ENCODE results near the gene DBNL.
"Not testable (repeated sequence)": the region's sequence is repeated elsewhere in the genome, so short reads cannot be mapped to it uniquely, and the experiment has no call there.

DNA sequence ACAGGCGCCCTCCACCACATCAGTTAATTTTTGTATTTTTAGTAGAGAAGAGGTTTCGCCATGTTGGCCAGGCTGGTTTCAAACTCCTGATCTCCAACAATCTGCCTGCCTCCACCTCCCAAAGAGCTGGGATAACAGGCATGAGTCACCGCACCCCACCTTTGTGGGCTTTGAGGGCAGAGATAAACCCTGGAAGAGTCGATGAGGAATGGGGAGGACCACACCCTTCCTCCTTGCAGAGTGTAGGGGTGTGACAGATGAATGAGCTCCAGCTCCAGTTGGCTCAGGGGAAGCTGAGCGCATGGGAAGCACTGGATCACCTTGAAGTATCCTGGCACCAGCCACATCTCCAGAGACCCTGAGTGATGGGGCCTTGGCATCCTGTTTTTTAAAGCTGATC lies 14.5 kb upstream of the DBNL start:
- TF ChIP-seq, protein P1, sequence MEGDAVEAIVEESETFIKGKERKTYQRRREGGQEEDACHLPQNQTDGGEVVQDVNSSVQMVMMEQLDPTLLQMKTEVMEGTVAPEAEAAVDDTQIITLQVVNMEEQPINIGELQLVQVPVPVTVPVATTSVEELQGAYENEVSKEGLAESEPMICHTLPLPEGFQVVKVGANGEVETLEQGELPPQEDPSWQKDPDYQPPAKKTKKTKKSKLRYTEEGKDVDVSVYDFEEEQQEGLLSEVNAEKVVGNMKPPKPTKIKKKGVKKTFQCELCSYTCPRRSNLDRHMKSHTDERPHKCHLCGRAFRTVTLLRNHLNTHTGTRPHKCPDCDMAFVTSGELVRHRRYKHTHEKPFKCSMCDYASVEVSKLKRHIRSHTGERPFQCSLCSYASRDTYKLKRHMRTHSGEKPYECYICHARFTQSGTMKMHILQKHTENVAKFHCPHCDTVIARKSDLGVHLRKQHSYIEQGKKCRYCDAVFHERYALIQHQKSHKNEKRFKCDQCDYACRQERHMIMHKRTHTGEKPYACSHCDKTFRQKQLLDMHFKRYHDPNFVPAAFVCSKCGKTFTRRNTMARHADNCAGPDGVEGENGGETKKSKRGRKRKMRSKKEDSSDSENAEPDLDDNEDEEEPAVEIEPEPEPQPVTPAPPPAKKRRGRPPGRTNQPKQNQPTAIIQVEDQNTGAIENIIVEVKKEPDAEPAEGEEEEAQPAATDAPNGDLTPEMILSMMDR (IDR thresholded peaks at IDR 0.05), result not testable (repeated sequence)
- TF ChIP-seq, protein P2, sequence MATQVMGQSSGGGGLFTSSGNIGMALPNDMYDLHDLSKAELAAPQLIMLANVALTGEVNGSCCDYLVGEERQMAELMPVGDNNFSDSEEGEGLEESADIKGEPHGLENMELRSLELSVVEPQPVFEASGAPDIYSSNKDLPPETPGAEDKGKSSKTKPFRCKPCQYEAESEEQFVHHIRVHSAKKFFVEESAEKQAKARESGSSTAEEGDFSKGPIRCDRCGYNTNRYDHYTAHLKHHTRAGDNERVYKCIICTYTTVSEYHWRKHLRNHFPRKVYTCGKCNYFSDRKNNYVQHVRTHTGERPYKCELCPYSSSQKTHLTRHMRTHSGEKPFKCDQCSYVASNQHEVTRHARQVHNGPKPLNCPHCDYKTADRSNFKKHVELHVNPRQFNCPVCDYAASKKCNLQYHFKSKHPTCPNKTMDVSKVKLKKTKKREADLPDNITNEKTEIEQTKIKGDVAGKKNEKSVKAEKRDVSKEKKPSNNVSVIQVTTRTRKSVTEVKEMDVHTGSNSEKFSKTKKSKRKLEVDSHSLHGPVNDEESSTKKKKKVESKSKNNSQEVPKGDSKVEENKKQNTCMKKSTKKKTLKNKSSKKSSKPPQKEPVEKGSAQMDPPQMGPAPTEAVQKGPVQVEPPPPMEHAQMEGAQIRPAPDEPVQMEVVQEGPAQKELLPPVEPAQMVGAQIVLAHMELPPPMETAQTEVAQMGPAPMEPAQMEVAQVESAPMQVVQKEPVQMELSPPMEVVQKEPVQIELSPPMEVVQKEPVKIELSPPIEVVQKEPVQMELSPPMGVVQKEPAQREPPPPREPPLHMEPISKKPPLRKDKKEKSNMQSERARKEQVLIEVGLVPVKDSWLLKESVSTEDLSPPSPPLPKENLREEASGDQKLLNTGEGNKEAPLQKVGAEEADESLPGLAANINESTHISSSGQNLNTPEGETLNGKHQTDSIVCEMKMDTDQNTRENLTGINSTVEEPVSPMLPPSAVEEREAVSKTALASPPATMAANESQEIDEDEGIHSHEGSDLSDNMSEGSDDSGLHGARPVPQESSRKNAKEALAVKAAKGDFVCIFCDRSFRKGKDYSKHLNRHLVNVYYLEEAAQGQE (IDR thresholded peaks at IDR 0.05; ENCODE audit: insufficient read depth in 1 of 2, low read depth in 2 of 2, low read length in 1 of 2), result not testable (repeated sequence)
- not testable (repeated sequence) for TF ChIP-seq POLR2AphosphoS5 (IDR thresholded peaks at IDR 0.05; ENCODE audit: low read depth, low read length)
